GM18502 (cell line): Measurements from ENCODE around the gene HIPK4.
"Not testable (repeated sequence)": the region's sequence is repeated elsewhere in the genome, so short reads cannot be mapped to it uniquely, and the experiment has no call there.

ENCODE experiments used
- ATAC-seq: cut with Tn5 transposase; IDR thresholded peaks from one replicate; pipeline ENCODE4 v1.9.1; 2021; ENCODE audit warnings: mild to moderate bottlenecking; ENCODE audit not compliant: unreplicated experiment, poor library complexity

Gene HIPK4

GRCh38 chr19:40394816-40395210, 4.8 kb upstream of the HIPK4 start:
- no peak for ATAC-seq

GRCh38 chr19:40393894-40394815, 4.2 kb upstream of the HIPK4 start:
- ATAC-seq: no peak

DNA sequence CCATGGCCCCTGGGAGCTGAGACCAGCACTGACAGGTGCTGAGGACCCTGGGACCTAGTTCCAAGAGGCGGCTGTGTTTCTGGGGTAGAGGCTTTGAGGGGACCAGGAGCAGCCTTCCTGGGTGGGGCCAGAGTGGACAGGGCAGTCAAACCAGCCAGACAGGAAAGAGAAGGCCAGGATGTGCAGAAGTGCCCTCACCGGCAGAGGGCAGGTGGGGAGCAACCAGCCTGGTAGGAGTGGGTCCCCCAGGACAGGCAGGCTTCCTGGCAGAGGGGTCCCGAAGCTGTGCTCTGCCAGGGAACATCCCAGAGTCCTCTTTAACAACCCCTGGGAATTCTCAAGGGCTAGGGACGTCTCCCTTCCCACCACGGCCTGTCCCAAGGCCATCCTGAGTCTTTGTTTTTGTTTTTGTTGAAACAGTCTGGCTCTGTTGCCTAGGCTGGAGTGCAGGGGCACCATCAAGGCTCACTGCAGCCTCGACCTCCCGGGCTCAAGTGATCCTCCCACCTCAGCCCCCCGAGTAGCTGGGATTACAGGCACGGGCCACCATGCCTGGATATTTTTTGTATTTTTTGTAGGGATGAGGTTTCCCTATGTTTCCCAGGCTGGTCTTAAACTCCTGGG, 3.0 kb upstream of the HIPK4 start:
- no peak for ATAC-seq

DNA sequence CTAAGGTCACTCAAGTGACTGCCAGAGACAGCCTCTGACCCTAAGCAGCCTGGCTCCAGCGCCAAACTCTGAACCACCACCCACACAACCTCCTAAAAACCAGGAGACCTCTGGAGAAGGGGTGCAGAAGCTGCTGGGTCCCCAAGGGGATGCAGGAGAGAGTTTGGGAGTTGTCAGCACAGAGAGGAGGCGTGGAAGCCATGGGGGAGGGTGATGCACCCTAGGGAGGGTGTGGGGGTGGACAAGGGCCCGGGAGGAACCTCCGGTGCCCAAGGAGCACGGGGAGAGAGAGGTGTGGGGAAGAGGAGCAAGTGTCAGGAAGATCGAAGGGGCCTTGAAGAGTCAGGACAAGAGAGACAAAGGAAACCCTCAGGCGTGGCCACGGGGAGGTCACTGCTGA, 2.1 kb upstream of the HIPK4 start:
- no peak for ATAC-seq

DNA sequence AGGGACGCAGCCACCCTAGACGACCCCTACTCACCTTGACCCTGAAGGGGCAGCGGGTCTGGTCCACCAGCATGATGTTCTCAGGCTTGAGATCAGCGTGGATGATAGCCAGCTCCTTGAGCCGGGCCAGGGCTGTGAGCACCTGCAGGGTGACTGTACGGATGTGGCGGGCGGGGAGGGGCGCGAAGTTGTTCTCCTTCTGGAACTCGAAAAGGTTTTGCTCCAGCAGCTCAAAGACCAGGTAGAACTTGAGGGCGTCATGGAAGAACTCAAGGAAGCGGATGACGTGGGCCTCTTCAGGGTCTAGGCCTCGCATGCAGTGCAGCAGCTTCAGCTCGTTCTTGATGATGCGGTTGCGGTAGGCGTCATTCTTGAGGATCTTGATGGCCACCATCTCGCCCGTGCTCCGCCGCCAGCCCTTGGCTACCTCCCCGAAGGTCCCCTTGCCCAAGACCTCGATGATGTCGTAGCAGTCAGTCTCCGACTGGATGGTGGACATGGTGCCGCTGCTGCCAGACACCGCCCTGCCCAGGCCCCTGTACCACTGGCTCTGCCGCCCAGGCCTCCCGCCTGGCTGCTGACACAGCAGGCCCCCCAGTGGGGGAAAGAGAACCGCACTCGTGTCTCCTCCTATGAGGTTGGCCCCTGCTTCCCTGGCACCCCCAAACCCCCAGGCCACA, 437 bp downstream of the HIPK4 start:
- ATAC-seq: no peak

GRCh38 chr19:40388481-40388880, 1.5 kb downstream of the HIPK4 start:
- no peak for ATAC-seq

GRCh38 chr19:40387155-40387554, 2.8 kb downstream of the HIPK4 start:
- no peak for ATAC-seq

DNA sequence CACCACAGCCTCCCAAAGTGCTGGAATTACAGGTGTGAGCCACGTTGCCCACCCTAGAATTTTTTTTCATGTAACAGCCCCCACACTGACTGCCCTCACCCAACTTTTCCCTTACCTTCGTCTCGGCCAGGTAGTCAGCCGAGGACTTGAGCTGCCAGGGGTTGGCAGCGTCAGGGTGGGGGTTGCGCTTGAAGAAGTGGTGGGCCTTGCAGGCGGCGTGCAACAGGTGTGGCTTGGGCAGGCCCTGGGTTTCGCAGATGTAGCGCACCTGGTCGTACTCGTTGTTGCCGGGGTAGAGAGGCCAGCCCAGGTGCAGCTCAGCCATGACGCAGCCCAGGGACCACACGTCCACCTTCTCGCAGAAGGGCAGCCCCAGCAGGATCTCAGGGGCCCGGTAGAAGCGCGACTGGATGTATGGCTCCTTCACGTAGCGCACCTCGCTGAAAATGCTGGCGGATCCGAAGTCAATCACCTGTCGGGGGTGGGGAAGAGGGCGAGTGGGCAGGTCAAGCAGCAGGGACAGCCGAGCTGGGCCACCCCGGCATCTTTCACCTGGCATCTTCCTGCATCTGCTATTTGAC, 6.2 kb downstream of the HIPK4 start:
- no peak for ATAC-seq

GRCh38 chr19:40381321-40381720, 8.7 kb downstream of the HIPK4 start:
- no peak for ATAC-seq

DNA sequence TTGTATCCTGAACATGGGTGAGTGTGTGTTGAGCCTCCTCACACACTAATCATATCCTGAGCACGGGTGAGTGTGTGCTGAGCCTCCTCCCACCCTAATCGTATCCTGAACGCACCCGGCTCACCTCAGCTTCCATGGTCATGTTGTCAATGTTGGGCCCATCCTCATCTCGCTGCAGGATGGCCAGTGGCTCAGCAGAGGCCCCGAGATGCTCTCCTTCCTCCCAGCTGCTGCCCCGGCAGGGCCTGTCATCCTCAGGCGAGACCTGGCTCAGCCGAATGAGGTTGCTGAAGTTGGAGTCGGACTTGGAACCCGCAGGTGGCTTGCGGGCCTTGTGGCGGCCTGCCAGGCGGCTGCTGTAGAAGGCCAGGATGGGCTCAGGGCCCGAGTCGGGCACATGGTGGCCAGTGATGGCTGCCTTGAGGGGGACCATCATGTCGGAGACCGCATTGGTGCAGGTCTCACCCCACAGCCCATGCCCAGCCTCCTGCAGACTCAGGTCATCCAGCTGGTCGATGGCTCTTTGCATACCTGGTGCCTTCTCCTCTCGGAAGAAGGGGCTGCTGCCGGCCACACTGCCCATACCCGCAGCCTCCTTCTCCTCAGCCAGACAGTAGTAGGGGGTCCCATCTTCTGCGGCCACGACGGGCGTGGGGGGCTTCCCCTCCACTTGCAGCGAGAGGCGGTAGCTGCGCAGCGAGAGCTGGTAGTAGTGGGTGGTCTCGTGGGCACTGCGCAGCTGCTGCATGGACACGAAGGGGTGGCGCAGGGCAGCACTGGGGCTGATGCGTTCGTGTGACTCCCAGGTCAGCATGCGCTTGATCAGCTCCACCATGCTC, 9.6 kb downstream of the HIPK4 start:
- ATAC-seq: no peak

DNA sequence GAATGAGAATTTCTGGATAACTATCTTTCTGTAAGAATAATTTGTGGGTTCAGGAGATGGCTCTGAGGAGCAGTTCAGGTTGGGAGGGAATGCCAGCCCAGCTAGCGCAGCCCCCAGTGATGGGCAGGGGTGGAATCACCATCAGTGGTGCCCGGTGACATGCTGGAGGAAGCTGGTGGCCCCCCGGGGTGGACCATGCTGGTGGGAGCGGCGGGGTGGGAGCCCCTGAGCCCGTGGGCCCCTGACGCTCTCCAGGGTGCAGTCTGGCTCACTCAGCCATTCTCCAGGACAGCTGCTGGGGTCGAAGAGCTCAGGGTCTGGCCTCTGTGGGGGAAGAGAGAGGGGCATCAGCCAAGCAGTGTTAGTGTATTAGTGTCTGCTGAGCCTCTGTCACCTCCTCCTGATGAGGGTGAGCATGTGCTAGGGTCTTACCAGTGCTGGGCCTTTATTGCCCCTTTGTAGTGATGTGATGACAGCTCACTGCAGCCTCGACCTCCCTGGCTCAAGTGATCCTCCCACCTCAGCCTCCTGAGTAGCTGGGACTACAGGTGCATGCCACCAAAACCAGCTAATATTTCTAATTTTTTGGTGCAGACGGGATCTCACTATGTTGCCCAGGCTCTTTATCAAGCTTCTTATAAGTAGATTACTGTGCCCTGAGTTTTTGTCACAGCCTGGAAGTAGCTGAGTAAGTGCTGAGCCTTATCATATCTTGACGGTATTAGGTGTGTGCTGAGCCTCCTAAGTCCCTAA, 10.4 kb downstream of the HIPK4 start:
- no peak for ATAC-seq

DNA sequence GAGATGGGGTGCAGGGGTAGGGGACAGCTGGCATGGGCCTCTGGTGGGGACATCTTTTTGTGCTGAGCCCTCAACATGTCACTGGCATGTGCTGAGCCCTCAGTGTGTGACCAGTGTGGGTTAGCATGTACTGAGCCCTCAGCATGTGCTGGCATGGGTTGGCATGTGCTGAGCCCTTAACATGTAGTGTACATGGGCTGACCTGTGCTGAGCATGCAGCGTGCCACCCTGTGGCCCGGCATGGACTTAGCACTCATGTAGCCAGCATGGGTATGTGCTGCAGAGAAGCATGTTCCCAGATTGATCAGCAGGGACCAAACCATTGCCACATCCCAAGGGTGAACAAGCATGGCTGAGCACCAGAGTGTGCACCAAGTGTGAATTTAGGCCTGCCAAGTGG, 11.5 kb downstream of the HIPK4 start:
- ATAC-seq: no peak

- ATAC-seq: no peak
Measured at GRCh38 chr19:40377876-40378385, 12.1 kb downstream of the HIPK4 start.

- no peak for ATAC-seq
Measured at GRCh38 chr19:40376286-40376862, 13.6 kb downstream of the HIPK4 start.

GRCh38 chr19:40374084-40374483, 15.9 kb downstream of the HIPK4 start:
- no peak for ATAC-seq

DNA sequence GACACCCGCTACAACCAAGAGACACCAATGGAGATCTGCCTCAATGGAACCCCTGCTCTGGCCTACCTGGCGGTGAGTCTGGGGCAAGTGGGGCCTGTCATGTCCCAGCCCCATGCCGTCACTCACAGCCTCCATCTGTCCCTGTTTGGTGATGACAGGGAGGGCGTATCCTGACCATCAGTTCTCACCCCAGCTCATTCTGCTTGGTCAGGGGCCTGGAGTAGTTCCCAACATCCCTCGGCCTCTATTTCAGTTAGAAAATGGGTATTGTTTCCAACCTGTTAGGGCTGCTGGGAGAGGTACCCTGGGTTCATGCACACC, 18.2 kb downstream of the HIPK4 start:
- no peak for ATAC-seq

GRCh38 chr19:40370997-40371801, 18.8 kb downstream of the HIPK4 start:
- no peak for ATAC-seq

DNA sequence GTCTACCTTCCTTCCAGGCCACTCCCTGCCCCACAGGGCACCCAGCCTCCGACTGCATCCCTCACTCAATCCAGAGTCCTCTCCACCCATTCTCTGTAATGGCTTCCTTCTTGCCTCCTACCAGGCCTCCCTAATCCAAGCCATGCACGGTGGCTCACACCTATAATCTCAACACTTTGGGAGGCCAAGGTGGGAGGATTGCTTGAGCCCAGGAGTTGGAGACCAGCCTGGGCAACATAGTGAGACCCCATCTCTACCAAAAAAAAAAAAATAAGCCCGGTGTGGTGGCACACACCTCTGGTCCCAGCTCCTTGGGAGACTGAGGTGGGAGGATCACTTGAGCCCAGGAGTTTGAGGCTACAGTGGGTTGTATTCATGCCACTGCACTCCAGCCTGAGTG, 19.7 kb downstream of the HIPK4 start:
- not testable (repeated sequence) for ATAC-seq
